SK-N-SH (cell line): Measurements from ENCODE around the gene MAB21L1. TPM values are rescaled to one million over a fixed set of nuclear protein-coding genes. Genes with fewer than 3 reads are reported as not detected.
A peak's percentile ranks its signal among the peaks of the same experiment; 100 is the strongest.

Experiments
- CTCF ChIA-PET: fragments of 300-600, 350-600 bp; formaldehyde crosslinking; extraction: SDS; loops from one replicate; lab custom pipeline; 2021; lab: Yijun Ruan, JAX
- POLR2A ChIA-PET: fragments of 350-600 bp; sonication (Branson Sonifier 250); formaldehyde crosslinking; extraction: SDS; loops from one replicate; lab custom pipeline; 2020; ENCODE audit warnings: antibody characterized with exemption, inconsistent platforms; lab: Yijun Ruan, JAX
- DNase-seq: peaks from one replicate; pipeline ENCODE4 v3.0.0; 2012
- H2AFZ ChIP-seq: fragments of 200-600 bp; sonication (generic); 2 replicates; pipeline ENCODE4 v1.8.1; 2016; ENCODE audit warnings: antibody characterized with exemption, mild to moderate bottlenecking, low read depth
- H3F3A ChIP-seq: fragments of 200-600 bp; sonication (generic); replicated peaks from 2 replicates; pipeline ENCODE3; 2016; ENCODE audit warnings: antibody characterized with exemption, mild to moderate bottlenecking; ENCODE audit not compliant: insufficient read depth
- H3K27ac ChIP-seq, 2 experiments: fragments of 200-500 bp in 1 of 2; fragments of 200-600 bp in 1 of 2; sonication (Bioruptor generic) in 1 of 2; sonication (generic), shearing (Covaris generic) in 1 of 2; 2 replicates each; pipeline versions ENCODE4 v1.5.1 to v1.6.1; 2014 to 2016; ENCODE audit warnings: low read depth in 2 of 2, inconsistent platforms in 1 of 2, low read length in 1 of 2, mild to moderate bottlenecking in 1 of 2, mixed read lengths in 1 of 2
- H3K27me3 ChIP-seq: fragments of 200-600 bp; sonication (generic), shearing (Covaris generic); 2 replicates; pipeline ENCODE4 v1.6.1; 2016; ENCODE audit warnings: mixed run types; ENCODE audit not compliant: insufficient read depth
- H3K36me3 ChIP-seq, 2 experiments: fragments of 200-500 bp in 1 of 2; fragments of 200-600 bp in 1 of 2; sonication (Bioruptor generic) in 1 of 2; sonication (generic) in 1 of 2; replicated peaks in 1 of 2; 2 replicates each; pipeline versions ENCODE3 to v1.5.1; 2014 to 2016; ENCODE audit warnings: low read length in 1 of 2, mild to moderate bottlenecking in 1 of 2; ENCODE audit not compliant: insufficient read depth in 2 of 2, control insufficient read depth in 1 of 2
- H3K4me1 ChIP-seq, 2 experiments: fragments of 200-500 bp in 1 of 2; fragments of 200-600 bp in 1 of 2; sonication (Bioruptor generic) in 1 of 2; sonication (generic), shearing (Covaris generic) in 1 of 2; 2 replicates each; pipeline versions ENCODE4 v1.5.1 to v1.6.1; 2014 to 2016; ENCODE audit warnings: low read depth in 1 of 2, low read length in 1 of 2, mixed run types in 1 of 2; ENCODE audit not compliant: insufficient read depth in 2 of 2, control insufficient read depth in 1 of 2
- H3K4me2 ChIP-seq: fragments of 200-600 bp; sonication (generic), shearing (Covaris generic); 2 replicates; pipeline ENCODE4 v1.6.1; 2017; ENCODE audit warnings: mixed run types
- H3K4me3 ChIP-seq, 2 experiments: fragments of 200-500 bp in 1 of 2; fragments of 200-600 bp in 1 of 2; sonication (Bioruptor generic) in 1 of 2; sonication (generic), shearing (Covaris generic) in 1 of 2; 2 replicates each; pipeline versions ENCODE4 v1.5.1 to v1.8.1; 2014 to 2016; ENCODE audit warnings: low read depth in 2 of 2, inconsistent platforms in 1 of 2, low read length in 1 of 2, mild to moderate bottlenecking in 1 of 2, mixed read lengths in 1 of 2, moderate library complexity in 1 of 2
- H3K79me2 ChIP-seq: fragments of 200-600 bp; sonication (generic); 2 replicates; pipeline ENCODE4 v1.8.1; 2017; ENCODE audit warnings: mild to moderate bottlenecking; ENCODE audit not compliant: insufficient read depth
- H3K9ac ChIP-seq: fragments of 200-600 bp; sonication (generic); 2 replicates; pipeline ENCODE4 v1.6.1; 2017; ENCODE audit warnings: mixed run types
- H3K9me2 ChIP-seq: fragments of 200-600 bp; sonication (generic); 2 replicates; pipeline ENCODE4 v1.6.1; 2017; ENCODE audit warnings: mixed run types
- H3K9me3 ChIP-seq: fragments of 200-600 bp; sonication (generic); 2 replicates; pipeline ENCODE4 v1.6.1; 2017; ENCODE audit warnings: mixed run types, mild to moderate bottlenecking, moderate library complexity
- H4K20me1 ChIP-seq: fragments of 200-600 bp; sonication (generic); 2 replicates; pipeline ENCODE4 v1.6.1; 2017; ENCODE audit warnings: mild to moderate bottlenecking, mixed run types; ENCODE audit not compliant: insufficient read depth
- CHD2 ChIP-seq: fragments of 150-350 bp; IDR thresholded peaks from 2 replicates; pipeline ENCODE4 v1.6.1; 2018; ENCODE audit warnings: low read length; ENCODE audit not compliant: partially characterized antibody
- EP300 ChIP-seq, 2 experiments: IDR thresholded peaks; 2 replicates each; pipeline versions ENCODE4 v1.4.0 to v1.6.1; 2012; ENCODE audit warnings: borderline replicate concordance in 1 of 2, low read depth in 1 of 2, low read length in 1 of 2
- FOXJ3 ChIP-seq: sonication (generic); formaldehyde crosslinking; IDR thresholded peaks from 2 replicates; pipeline ENCODE4 v1.5.1; 2020; ENCODE audit warnings: mild to moderate bottlenecking, missing genetic modification reagents
- GABPA ChIP-seq: IDR thresholded peaks from 2 replicates; pipeline ENCODE4 v1.4.0; 2012; ENCODE audit warnings: low read depth, mild to moderate bottlenecking
- GATA2 ChIP-seq: sonication (generic); formaldehyde crosslinking; IDR thresholded peaks from 2 replicates; pipeline ENCODE4 v1.5.0; 2020; ENCODE audit warnings: mild to moderate bottlenecking, missing genetic modification reagents
- POLR2AphosphoS5 ChIP-seq: IDR thresholded peaks from 2 replicates; pipeline ENCODE4 v1.6.1; 2012; ENCODE audit warnings: low read depth, low read length
- RCOR1 ChIP-seq: fragments of 150-350 bp; IDR thresholded peaks from 2 replicates; pipeline ENCODE4 v1.6.1; 2017; ENCODE audit warnings: antibody characterized with exemption, low read length
- RXRA ChIP-seq: IDR thresholded peaks from 2 replicates; pipeline ENCODE4 v1.4.0; 2012; ENCODE audit warnings: low read depth, mild to moderate bottlenecking, borderline replicate concordance
- TCF12 ChIP-seq: IDR thresholded peaks from 2 replicates; pipeline ENCODE4 v1.4.0; 2012
- YY1 ChIP-seq: IDR thresholded peaks from 2 replicates; pipeline ENCODE4 v1.4.0; 2012; ENCODE audit warnings: low read depth, mild to moderate bottlenecking
- WGBS: methylation state at CpG from one replicate; pipeline ENCODE4 v1.1.6; 2017; ENCODE audit warnings: low lambda C conversion rate; 5-methylcytosine and 5-hydroxymethylcytosine counted together
- polyA plus RNA-seq, 3 experiments: library from polyadenylated mRNA; depleted of rRNA; stranded (reverse); fragments of >200 nt; gene quantifications; 2 replicates each; pipeline ENCODE4 v1.2.3, GENCODE V29; 2012
- TF ChIP-seq, protein P1 (sequence below): IDR thresholded peaks from 2 replicates; pipeline ENCODE4 v1.4.0; 2012; ENCODE audit warnings: low read depth, borderline replicate concordance

MAB21L1 gene
- polyA plus RNA-seq, 1 of the 3 experiments (the other 2 are of a cell fraction) = 42.3 TPM

DNA sequence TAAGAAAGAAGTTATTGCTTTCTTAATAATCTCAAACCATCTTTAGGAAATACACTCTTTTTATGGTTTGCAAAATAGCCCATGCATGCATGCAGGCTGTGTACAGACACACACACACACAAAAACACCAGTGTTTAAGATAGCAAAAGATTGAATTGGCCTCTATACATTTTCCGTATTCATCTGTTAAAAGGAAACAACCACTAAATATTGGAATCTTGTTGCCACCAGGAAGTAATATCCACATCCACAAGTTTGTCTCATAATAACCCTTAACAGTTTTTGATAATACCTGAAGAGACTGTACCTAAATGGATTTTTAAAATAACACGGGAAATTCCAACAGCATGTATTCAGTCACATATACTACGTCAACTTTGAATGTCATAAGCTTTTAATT is 7.3 kb upstream of the MAB21L1 start:
- TF ChIP-seq TCF12 (peak; percentile 7; the same call in 1 of the 2 replicates), RXRA (no peak)
- CTCF ChIA-PET = interaction anchor here (0.9 to 1.3 kb wide), 4 partner anchors 11 to 334 kb away, joined by 3 read pairs; no protein-coding TSS in a partner anchor

DNA sequence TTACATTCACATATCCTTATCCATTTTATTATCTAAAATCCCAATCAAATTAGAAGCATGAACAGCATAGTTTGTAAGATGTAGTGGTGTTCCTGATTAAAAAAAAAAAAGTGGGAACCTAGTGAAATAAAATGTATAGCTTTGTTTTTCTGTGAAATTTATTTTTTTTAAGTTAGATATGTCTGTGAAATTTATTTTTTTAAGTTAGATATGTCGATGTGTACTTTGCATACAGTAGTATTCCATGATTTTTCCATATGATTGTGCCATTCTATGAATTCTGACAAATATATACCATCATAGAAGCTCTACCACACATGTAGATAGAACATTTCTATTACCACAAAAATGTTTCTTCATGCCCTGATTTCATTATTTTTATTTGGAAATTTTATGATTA is 6.0 kb upstream of the MAB21L1 start:
- peak overlapping the region; percentile 93 to 99 for H3K27ac ChIP-seq
- no peak for TF ChIP-seq GATA2 (CRISPR knock-in tag)
- no peak for TF ChIP-seq CHD2
- TF ChIP-seq POLR2AphosphoS5 = no peak
- no peak for TF ChIP-seq GABPA
- TF ChIP-seq, protein P1, sequence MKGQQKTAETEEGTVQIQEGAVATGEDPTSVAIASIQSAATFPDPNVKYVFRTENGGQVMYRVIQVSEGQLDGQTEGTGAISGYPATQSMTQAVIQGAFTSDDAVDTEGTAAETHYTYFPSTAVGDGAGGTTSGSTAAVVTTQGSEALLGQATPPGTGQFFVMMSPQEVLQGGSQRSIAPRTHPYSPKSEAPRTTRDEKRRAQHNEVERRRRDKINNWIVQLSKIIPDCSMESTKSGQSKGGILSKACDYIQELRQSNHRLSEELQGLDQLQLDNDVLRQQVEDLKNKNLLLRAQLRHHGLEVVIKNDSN = no peak
- H3K27me3 ChIP-seq = no peaks in the 10 kb centered on the region
- peaks cover 98% of the 10 kb centered on the region for H3K79me2 ChIP-seq
- H2AFZ ChIP-seq = no peak overlapping the region; the same call in 1 of the 2 replicates
- no peaks in the 10 kb centered on the region for H3K36me3 ChIP-seq
- no peaks in the 10 kb centered on the region for H3K9me2 ChIP-seq
- CTCF ChIA-PET = interaction anchor here (0.6 to 5.7 kb wide), 6 partner anchors 10 to 306 kb away, joined by 3 to 30 read pairs (median 4); no protein-coding TSS in a partner anchor
- 20% methylated on average over 1 of the region's 1 CpG for WGBS
- H3K9me3 ChIP-seq = no peaks in the 10 kb centered on the region
- no peaks in the 10 kb centered on the region for H4K20me1 ChIP-seq
- peak overlapping the region; percentile 45; the same call in 1 of the 2 replicates for H3K9ac ChIP-seq
- peaks cover 13 to 25% of the 10 kb centered on the region in 2 experiments; a peak in 3 of 4 replicates for H3K4me1 ChIP-seq
- H3K4me2 ChIP-seq = peak overlapping the region; percentile 76
- DNase-seq = no peak
- H3F3A ChIP-seq = peaks cover 19% of the 10 kb centered on the region
- POLR2A ChIA-PET = interaction anchor here (0.6 to 1.8 kb wide), 2 partner anchors 10 to 232 kb away, joined by 3 to 8 read pairs; no protein-coding TSS in a partner anchor
- peak overlapping the region in 1 of 2 experiments; percentile 6; a peak in 1 of 4 replicates for H3K4me3 ChIP-seq

More for the DNA sequence above, 7.3 kb upstream of the MAB21L1 start:
- peaks cover 92% of the 10 kb centered on the region for H3K79me2 ChIP-seq
- no peaks in the 10 kb centered on the region for H3K27me3 ChIP-seq
- H3K4me2 ChIP-seq = peak overlapping the region; percentile 76
- POLR2A ChIA-PET = interaction anchor here (2.2 kb wide), 1 partner anchor 8 kb away, joined by 17 read pairs; the partner anchor contains the start of gene MAB21L1
- H3K4me1 ChIP-seq = peaks cover 13 to 25% of the 10 kb centered on the region in 2 experiments; a peak in 3 of 4 replicates
- H2AFZ ChIP-seq = peak overlapping the region; percentile 5; the same call in 1 of the 2 replicates
- H3F3A ChIP-seq = peaks cover 19% of the 10 kb centered on the region
- H3K9me3 ChIP-seq = no peaks in the 10 kb centered on the region
- no peaks in the 10 kb centered on the region for H4K20me1 ChIP-seq
- peak overlapping the region; percentile 17 to 27; a peak in 3 of 4 replicates for H3K4me3 ChIP-seq
- peak overlapping the region; percentile 93 to 99 for H3K27ac ChIP-seq
- peak overlapping the region; percentile 45; the same call in 1 of the 2 replicates for H3K9ac ChIP-seq
- DNase-seq = no peak
- H3K9me2 ChIP-seq = no peaks in the 10 kb centered on the region
- 6% methylated on average over 3 of the region's 3 CpGs for WGBS
- H3K36me3 ChIP-seq = peaks cover 0 to 3% of the 10 kb centered on the region in 2 experiments

DNA sequence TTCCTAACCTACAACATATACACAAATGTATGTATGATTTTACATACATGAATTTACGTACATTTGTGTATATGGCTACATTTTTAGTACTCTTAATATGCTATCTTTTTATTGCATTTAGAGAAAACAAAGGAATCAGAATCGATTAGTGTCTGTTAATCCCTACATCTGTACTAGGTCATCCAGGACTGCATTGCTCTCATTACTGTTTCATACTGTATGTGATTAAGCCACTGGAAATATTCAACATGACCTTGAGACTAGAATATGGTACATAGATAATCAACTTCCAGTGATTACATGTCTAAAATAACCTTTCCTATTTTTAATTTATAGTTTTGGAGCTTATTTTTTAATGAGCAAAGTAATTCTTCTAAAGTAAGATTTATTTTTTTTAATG is 5.3 kb upstream of the MAB21L1 start:
- Histone ChIP-seq H3K9me3 (no peaks in the 10 kb centered on the region), H3K9me2 (no peaks in the 10 kb centered on the region), H2AFZ (no peak overlapping the region), H3K4me3 (peak overlapping the region; percentile 64 to 82; a peak in 2 of 4 replicates), H3K27ac (peak overlapping the region; percentile 93 to 99), H3K9ac (peak overlapping the region; percentile 89; the same call in 1 of the 2 replicates), H3K4me1 (peaks cover 13 to 25% of the 10 kb centered on the region in 2 experiments; a peak in 3 of 4 replicates), H4K20me1 (no peaks in the 10 kb centered on the region), H3K79me2 (peaks cover 100% of the 10 kb centered on the region), H3K4me2 (peak overlapping the region; percentile 82), H3K36me3 (no peaks in the 10 kb centered on the region), H3F3A (peaks cover 21% of the 10 kb centered on the region), H3K27me3 (no peaks in the 10 kb centered on the region)
- TF ChIP-seq RCOR1 = peak; percentile 56; the same call in 1 of the 2 replicates
- no peak for TF ChIP-seq YY1
- 0 out of 2 replicates have a peak, but pooled peaks have one; percentile 14 for TF ChIP-seq GATA2 (CRISPR knock-in tag)
- TF ChIP-seq TCF12 = peak; percentile 14; the same call in 1 of the 2 replicates
- TF ChIP-seq EP300 (IDR thresholded peaks at IDR 0.05; ENCODE audit: borderline replicate concordance in 1 of 2, low read depth in 1 of 2, low read length in 1 of 2) = peak in 1 of 2 experiments; percentile 63; a peak in 1 of 4 replicates
- TF ChIP-seq, protein P1 = no peak
- TF ChIP-seq FOXJ3 (CRISPR knock-in tag) = no peak
- 13% methylated on average over 2 of the region's 2 CpGs for WGBS
- ChIA-PET POLR2A (interaction anchor here (0.6 to 1.8 kb wide), 2 partner anchors 10 to 232 kb away, joined by 3 to 8 read pairs; no protein-coding TSS in a partner anchor), CTCF (interaction anchor here (0.6 to 5.7 kb wide), 6 partner anchors 10 to 472 kb away, joined by 3 to 30 read pairs (median 4); no protein-coding TSS in a partner anchor)
- no peak for DNase-seq
